OCI-LY3 (cell line): ENCODE data around the gene MLEC.

Experiments
- CTCF ChIP-seq: fragments of 200-600, 300-600 bp; sonication (generic); IDR thresholded peaks from 2 replicates; pipeline ENCODE4 v1.5.1; 2014; ENCODE audit warnings: antibody characterized with exemption, low read length, low read depth
- EZH2phosphoT487 ChIP-seq: fragments of 200-600 bp; shearing (Covaris generic); IDR thresholded peaks from 2 replicates; pipeline ENCODE4 v1.6.1; 2018; ENCODE audit warnings: antibody characterized with exemption, mixed run types, low read depth

- TF ChIP-seq CTCF = no peak
- no peak for TF ChIP-seq EZH2phosphoT487
Observed at GRCh38 chr12:120678572-120678971, 8.4 kb upstream of the MLEC start.
